Astrocyte (in vitro differentiated cells and primary cell): Measurements from ENCODE around the gene MAP2K3.

ENCODE experiments used
- CTCF ChIP-seq: IDR thresholded peaks from 2 replicates; pipeline ENCODE4 v1.5.1; 2011; ENCODE audit warnings: low read depth, mild to moderate bottlenecking, inconsistent platforms, low read length, moderate library complexity; ENCODE audit not compliant: insufficient read depth
- EZH2 ChIP-seq: IDR thresholded peaks from 2 replicates; pipeline ENCODE4 v1.6.1; 2012; ENCODE audit warnings: mild to moderate bottlenecking, low read length, inconsistent platforms; ENCODE audit not compliant: insufficient read depth

- TF ChIP-seq CTCF (no peak), EZH2 (no peak)
Measured at GRCh38 chr17:21253646-21254441, 30.7 kb upstream of the MAP2K3 start.
